SKM-1 treated with dmso at 0.1 percent for 144 hours (cell line): ENCODE results near the gene MIDN.

Experiments used
- DNase-seq: peaks from one replicate; lab custom pipeline; 2025; ENCODE audit not compliant: unreplicated experiment; lab: John Stamatoyannopoulos, UW

MIDN gene

DNA sequence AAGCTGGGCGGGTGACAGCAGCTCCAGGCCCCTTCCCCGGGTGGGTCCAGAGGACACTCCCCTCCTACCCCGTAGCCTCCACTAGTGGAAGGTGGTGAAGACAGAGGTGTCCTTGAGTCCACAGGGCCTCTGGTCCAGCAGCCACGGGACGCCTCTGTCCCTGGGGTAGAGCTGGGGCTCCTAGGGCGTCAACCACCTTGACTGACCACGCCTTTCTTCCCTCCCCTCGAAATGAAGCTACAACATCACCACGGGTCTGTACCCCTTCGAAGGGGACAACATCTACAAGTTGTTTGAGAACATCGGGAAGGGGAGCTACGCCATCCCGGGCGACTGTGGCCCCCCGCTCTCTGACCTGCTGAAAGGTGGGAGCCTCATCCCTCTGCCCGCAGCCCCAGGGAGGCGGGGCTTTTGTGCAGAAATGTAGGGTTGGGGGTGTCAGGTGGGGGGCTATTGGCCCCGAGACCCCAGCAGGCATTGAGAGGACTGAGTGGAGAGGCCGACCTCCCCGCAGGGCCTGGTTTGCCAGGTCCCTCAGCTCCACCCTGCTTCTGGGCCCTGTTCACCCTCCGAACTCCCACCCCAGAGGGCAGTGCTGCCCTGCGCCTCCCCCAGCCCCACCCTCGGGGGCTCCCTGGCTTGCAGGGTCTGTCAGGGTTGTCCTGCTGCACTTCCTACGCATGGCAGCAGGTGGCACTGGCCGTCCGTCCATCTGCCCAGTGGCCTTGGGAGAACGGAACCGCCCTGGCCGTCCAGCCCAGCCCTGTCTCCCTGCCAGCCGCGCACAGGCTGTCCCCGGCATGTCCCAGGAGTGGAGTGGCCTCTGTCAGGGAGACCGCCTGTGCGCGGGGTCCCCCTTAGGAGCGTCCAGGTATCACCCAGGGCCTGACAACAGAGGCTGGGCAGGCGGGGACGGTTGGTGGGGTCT is 27.1 kb upstream of the MIDN start:
- no peak for DNase-seq

DNA sequence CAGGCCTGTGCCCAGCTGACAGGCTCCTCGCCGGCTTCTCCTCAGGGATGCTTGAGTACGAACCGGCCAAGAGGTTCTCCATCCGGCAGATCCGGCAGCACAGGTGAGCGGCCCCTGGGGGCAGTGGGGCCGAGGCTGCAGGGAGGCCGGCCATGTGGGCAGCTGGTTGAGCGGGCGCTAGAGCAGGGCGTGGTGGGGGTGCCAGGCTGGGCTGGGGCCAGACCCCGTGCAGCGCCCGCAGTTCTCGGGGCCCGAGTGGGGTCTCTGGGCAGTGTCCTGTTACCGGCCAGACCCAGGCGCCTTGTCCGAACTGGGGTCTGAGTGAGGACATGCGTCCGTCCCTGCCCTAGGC is 26.5 kb upstream of the MIDN start:
- DNase-seq = no peak

DNA sequence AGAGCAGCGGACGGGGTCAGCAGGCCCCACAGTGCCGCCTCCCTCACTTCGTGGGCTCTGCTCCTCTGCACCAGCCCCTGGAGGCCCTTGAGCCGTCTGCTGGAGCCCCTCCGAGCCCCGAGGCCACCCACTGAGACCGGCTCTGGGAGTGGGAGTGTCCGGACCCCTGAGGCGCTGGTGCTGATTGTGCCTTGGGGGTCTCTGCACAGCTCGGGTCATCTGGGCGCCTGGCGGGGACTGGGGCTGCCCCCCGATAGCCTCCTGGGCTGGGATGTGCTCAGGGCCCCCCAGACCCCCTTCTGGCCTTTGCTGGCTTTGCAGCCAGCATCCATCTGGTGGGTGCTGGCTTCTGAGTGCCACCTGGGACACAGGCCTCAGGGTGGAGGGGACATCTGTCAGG is 26.0 kb upstream of the MIDN start:
- DNase-seq = no peak

DNA sequence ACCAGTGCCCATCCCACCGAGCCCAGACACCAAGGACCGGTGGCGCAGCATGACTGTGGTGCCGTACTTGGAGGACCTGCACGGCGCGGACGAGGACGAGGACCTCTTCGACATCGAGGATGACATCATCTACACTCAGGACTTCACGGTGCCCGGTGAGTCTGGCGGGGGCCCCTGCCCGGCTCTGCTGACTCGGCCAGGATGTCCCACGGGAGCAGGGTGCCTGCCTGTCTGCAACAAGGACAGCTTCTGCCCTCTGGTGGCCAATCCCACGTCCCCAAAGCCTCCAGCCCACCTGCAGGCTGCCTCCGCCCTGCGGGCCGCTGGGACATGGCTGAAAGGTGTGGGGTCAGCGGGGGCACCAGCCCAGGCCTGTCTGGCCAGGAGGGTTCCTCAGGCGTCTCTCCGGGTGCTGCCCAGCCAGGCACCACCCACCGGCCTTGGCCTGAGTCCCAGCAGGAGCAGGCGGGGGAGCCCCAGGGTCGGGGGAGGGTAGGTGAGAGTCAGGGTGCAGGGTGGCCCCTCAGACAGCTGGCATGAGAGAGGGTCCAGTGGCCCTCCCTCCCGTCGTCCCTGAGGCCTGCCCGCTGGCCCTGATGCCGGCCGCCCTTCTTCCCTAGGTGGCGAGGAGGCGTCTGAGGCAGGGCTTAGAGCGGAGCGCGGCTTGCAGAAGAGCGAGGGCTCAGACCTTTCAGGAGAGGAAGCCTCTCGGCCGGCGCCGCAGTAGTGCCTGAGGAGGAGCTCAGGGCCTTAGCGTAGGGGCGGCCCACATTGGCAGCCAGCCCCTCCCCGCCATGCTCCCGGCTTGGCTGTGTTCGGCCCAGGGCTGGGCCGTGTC is 25.1 kb upstream of the MIDN start:
- DNase-seq = no peak

DNA sequence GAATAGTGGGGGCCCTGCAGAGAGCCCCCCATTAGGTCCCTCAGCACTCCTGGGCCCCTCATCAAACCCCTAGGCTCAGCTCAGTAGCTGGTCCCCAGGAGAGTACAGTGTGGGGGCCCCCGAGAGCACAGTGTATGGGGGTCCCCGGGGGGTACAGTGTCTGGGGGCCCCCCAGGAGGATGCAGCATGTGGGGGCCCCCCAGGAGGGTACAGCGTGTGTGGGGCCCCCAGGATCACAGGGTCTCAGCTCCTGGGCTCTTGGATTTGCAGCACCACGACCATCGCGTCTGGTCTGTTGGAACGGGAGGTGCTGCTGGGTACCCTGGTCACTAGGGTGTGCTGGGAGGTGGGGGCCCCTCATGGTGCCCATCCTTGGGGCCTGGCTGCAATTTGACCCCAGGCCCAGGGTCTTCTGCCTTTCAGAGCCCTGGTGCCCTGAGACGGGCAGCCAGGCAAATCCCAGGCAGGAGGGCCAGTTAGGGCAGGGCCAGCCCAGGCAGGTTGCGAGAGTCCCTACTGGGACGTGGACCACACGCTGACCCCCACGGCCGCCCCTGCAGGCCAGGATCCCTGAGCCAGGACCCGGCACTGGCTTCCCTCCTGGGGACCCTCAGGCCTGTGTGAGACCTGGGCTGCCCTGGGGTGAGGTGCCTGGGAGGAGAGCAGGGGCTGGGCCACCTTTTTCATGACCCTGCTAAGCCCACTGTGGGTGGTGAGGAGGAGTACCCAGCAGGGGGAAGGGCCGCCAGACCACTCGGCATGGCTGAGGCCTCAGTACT is 24.1 kb upstream of the MIDN start:
- DNase-seq = no peak

DNA sequence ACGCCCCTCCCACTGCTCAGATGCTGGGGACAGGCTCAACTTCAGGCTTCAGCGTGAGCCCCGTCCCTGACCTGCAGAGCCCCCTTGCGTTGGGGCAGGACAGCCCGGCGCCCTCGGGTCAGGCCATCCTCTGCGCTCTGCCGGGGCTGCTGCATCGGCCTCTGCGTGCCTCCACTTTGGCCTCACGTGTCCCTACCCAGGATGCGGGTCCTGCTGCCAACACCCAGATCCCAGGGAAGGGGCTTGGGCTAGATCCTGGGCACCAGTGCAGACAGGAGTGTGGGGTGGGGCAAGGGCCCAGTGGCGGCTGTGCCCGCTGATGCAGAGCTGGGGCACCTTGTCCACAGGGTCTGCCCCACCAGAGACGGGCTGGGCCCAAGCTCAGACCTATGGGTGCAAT is 23.5 kb upstream of the MIDN start:
- no peak for DNase-seq

DNA sequence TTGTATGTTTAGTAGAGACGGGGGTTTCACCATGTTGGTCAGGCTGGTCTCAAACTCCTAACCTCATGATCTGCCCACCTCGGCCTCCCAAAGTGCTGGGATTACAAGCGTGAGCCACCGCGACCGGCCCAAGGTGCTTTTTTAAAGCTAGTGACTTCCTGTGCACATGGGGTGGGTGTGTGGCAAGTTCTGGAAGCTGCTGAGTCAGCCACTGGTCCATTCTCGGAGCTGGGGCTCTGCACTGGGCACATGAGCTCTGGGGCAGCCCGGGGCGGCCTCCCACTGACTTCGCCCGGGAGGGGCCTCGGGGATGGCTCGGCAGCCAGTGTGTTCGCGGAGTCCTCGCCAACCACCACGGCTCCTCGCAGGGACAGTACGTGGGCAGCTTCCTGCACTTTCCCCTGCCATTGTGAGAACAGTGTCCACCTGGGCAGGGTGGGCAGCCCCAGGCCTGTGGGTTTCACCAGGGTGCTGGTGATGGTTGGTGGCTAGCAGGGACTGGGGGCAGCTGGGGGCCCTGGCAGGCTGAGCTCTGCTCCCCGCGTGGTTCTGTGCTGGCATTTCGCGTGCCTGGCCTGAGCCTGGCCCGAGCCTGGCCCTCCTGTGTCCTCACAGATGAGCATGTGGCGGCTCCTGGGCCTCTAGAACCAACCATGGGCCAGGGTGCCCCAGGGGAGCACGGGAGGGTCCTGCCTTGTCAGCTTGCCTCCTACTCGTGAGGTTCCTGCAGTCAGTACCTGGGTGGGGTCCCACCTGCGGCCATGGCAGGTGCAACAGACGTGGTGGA is 22.8 kb upstream of the MIDN start:
- DNase-seq = no peak

DNA sequence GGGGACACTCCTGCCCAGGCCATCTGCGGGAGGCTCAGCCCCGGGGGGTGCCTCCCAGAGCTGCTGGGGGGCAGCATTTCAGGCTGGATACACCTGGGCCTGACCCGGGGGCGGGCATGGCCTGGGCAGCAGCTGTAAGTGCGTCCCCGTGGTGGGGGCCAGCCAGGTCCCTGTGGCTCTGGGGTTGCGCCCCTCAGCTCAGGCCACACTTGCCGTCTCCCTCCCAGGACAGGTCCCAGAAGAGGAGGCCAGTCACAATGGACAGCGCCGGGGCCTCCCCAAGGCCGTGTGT is 22.2 kb upstream of the MIDN start:
- no peak for DNase-seq

DNA sequence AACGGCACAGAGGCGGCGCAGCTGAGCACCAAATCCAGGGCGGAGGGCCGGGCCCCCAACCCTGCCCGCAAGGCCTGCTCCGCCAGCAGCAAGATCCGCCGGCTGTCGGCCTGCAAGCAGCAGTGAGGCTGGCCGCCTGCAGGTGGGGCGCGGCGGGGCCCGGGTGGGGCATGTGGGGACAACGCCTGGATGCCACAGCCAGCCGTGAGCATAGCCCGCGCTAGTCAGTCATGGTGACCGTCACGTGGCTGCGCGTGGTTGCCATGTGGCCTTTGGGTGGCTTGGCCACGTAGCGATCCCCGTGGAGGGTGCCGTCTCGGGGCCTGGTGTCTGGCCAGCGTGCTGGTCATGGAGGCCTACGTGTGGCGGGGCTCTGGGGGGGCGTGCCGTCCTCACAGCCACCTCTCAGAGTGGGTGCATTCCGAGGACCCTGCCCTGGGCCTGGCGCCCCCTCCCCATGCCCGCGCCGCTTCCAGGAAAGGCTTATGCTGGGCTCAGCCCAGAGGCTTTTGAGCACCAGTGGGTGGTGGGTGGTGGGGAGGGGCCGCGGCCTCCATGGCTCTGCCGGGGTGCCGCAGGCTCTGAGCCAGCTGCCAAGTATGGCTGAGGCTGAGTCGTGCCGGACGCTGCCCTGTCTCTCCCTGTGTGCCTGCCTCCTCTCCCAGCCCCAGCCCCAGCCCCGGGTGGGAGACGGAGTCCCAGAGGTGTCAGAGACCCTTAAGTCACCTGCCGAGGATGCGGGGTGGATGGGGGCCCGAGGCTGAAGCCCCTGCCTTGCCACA is 21.7 kb upstream of the MIDN start:
- DNase-seq = no peak

DNA sequence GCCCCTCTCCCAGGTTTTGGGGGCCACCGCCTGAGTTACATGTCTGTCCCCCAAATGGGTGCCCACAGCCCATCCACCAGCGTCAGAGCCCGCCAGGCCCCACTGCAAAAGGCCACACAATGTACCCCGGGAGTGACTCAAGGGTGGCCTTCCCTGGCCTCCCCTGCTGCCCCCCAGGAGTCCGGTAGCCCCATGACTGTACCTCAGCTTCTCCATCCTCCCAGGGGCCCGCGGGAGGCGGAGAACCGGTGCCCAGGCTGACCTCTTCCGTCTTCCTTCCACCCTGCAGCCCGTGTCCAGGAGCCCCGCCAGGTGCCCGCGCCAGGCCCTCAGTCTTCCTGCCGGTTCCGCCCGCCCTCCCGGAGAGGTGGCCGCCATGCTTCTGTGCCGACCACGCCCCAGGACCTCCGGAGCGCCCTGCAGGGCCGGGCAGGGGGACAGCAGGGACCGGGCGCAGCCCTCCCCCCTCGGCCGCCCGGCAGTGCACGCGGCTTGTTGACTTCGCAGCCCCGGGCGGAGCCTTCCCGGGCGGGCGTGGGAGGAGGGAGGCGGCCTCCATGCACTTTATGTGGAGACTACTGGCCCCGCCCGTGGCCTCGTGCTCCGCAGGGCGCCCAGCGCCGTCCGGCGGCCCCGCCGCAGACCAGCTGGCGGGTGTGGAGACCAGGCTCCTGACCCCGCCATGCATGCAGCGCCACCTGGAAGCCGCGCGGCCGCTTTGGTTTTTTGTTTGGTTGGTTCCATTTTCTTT is 20.9 kb upstream of the MIDN start:
- no peak for DNase-seq

DNA sequence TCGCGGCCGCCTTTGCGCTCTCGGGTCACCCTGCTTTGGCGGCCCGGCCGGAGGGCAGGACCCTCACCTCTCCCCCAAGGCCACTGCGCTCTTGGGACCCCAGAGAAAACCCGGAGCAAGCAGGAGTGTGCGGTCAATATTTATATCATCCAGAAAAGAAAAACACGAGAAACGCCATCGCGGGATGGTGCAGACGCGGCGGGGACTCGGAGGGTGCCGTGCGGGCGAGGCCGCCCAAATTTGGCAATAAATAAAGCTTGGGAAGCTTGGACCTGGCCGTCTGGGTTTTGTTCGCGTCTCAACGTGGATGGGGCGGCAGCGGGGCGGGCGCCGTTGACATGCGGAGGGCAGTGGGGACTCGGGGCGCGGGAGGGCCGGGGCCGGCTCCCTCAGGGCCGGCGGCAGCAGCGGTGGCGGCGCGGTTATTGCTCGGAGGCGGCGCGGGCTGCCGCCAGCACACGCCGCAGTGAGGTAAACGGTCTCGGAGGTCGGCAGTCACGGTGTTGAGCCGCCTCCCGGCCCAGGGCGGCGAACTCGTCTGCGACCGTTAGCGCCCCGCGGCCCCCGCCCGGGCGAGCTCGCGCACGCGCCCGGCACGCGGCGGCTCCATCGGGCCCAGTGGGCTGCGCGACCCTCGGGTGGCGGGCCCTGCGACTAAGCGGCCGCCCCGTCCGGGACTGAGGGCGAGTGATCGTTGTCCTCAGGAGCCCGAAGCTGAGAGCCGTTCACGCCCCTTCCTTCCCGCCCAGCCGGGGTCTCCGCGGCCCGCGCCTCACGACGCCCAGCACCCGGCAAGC is 20.0 kb upstream of the MIDN start:
- no peak for DNase-seq

DNA sequence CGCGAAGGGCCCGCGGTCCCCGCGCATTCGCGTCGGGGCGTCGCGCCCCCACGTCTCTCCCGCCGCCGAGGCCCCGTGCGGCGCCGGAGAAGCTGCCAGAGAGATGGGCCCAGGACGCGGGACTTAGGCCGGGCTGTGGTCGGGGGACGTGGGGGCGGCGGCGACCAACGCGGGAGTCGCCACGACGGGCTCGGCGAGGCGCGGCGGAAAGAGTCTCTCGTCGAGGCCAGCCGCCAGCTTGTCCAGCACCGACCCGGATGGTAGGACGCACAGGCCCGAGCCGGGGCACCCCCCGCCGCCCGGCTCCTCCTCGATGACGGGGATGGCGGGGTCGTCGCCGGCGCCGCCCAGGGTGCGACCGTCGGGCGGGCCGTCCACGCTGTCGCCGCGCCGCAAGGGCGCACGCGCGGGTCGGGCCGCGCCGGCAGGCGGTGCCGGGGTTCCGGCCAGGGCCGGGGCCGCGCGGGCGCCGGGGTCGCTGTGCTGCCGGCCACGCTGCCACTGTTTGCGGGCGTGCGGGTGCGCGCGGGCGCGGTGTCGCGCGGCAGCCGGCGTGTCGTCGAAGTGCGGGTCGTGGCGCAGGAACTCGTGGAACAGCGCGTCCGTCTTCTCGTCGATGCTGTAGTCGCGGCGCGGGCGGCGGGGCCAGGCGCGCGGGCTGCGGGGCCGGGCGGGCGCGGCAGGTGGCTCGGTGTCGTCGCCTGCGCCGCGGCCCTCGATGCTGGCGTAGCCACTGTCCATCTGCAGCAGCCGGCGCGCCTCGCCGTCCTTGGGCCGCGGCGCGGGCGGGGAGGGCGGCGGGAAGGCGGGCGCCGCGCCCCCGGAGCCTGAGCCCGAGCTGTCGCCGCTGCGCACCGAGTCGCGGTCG is 19.1 kb upstream of the MIDN start:
- DNase-seq = no peak

DNA sequence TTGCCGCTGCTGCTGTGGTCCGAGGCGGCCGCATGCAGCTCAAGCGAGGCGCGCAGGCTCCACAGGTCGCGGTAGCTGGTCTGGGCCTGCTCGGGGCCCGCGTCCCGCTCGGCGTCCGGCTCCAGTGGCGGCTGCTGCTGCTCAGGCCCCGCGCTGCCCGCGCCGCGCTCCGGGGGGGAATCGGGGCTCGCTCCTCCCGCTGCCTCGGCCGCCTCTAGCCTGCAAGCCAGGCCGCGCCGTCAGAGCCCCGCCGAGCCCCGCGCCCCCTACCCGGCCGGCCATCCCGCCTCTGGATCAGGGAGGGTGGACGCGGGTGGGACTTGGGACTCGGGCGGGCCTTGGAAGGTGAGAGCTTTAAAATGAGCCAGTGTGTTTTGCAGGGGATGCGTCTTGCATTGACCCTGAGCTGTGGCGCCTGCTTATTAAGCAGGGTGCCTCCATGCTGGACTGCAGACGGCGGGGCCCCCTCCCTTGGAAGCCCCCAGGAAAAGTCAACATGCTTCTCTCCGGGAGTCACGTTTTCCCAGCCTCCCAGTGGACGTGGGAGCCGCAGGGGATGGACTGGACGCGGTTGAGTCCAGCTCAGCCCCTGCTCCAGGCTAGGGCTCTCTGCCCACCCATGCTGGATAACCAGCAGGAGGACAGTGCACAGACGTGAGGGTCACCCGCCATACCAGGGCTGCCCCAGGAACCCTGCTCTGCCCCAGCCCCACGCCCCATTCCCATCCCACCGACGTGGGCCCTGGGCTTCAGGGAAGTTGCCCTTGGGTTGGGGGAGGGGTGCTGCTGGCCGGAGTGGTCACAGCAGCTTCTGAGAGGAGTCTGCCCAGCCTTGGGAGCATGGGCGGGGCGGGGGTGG is 18.2 kb upstream of the MIDN start:
- DNase-seq = no peak

DNA sequence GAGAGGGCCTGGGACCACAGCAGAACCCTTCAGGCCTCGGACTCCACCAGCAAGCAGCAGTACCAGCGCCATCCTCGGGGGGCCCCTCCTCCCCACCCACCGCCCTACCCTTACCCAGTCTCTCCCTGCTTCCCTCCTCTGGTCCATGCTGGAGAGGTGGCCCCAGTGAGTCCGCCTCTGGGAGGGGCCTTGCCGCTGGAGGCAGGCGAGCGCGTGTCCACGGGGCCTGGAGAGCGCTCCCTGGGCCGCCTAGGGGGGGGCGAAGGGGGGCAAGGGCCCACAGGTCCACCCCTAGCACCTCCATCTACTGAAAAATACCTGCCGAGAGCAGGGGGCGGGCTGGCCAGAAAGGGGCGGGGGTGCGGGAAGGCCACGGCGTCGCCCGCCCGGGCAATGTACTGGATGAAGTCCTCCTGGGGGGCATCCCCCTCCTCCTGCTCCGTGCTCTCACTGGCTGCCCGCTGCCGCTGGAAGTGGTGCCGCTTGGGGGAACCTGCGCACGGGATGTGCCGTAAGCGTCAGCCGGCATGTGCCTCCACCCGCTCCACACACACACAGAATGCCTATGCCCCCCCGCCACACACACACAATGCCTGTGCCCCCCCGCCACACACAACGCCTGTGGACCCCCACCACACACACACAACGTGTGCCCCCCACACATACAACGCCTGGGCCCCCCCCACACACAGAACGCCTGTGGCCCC is 17.4 kb upstream of the MIDN start:
- no peak for DNase-seq

DNA sequence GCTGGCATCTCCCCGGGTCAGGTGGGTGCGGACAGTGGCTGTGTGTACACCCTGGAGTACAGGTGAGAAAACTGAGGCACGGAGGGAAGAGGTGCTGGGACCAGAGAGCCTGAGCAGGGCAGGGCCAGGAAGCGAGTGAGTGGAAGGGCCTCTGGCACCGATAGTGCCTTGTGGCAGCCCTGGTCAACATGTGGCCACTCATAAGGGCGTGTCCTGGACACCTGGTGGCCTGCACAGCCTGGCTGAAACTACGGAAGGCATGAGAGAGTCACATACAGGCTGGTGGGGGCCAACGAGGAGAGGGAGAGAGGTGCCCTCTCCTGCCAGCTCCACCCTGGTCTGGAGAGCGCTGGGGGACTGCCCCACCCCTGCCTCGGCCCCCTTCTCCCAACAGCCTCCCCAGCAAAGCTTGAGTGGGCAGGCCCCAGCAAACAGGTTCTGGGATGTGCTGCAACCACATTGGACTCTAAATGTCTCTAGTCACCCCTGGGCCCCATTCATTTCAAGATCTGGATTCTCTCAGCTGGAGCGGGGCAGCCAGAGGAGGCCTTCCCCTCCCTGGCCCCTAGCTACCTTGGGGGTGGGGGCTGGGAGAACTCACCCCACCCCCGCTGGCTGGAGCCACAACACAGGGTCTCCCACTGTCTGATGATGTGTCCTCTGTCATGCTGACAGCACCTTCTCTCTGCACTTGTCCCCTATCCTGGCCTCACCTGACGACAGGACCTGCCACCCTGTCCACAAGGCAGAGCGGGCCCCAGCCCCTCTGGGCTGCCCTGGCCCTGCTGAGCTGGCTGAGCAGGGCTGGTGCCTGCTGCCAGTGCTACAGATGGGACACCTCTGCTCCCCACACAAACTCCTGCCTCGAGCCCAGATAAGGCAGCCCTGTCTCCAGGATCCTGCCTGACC is 16.4 kb upstream of the MIDN start:
- no peak for DNase-seq
